Keratinocyte (primary cell): Measurements from ENCODE around the gene OVOL2.

Source experiments
- EZH2 ChIP-seq: IDR thresholded peaks from one replicate; pipeline ENCODE4 v1.6.1; 2012; ENCODE audit warnings: inconsistent platforms, mild to moderate bottlenecking, low read length, moderate library complexity
- TF ChIP-seq, protein P1 (sequence below), 3 experiments: IDR thresholded peaks in 1 of 3; conservative IDR thresholded peaks in 1 of 3; optimal IDR thresholded peaks in 1 of 3; 2 replicates in 2 of 3; 3 replicates in 1 of 3; pipeline versions ENCODE3 to v1.5.1; 2011; ENCODE audit warnings: low read length in 3 of 3, mild to moderate bottlenecking in 3 of 3, moderate library complexity in 2 of 3, control low read depth in 1 of 3, inconsistent platforms in 1 of 3; ENCODE audit not compliant: insufficient read depth in 2 of 3; ENCODE audit errors: extremely low read depth in 1 of 3

GRCh38 chr20:17999566-17999965, 58.1 kb downstream of the OVOL2 start:
- no peak for TF ChIP-seq EZH2
- TF ChIP-seq, protein P1, sequence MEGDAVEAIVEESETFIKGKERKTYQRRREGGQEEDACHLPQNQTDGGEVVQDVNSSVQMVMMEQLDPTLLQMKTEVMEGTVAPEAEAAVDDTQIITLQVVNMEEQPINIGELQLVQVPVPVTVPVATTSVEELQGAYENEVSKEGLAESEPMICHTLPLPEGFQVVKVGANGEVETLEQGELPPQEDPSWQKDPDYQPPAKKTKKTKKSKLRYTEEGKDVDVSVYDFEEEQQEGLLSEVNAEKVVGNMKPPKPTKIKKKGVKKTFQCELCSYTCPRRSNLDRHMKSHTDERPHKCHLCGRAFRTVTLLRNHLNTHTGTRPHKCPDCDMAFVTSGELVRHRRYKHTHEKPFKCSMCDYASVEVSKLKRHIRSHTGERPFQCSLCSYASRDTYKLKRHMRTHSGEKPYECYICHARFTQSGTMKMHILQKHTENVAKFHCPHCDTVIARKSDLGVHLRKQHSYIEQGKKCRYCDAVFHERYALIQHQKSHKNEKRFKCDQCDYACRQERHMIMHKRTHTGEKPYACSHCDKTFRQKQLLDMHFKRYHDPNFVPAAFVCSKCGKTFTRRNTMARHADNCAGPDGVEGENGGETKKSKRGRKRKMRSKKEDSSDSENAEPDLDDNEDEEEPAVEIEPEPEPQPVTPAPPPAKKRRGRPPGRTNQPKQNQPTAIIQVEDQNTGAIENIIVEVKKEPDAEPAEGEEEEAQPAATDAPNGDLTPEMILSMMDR (optimal IDR thresholded peaks at IDR 0.05 in 1 of 3, IDR thresholded peaks at IDR 0.05 in 1 of 3, conservative IDR thresholded peaks at IDR 0.05 in 1 of 3; ENCODE audit: extremely low read depth in 1 of 3, insufficient read depth in 2 of 3, low read length in 3 of 3): no peak
